HG02973 (cell line): ENCODE measurements around the gene ADAMTS15.
"Not testable (repeated sequence)": the region's sequence is repeated elsewhere in the genome, so short reads cannot be mapped to it uniquely, and the experiment has no call there.

Source experiments
- ATAC-seq: cut with Tn5 transposase; IDR thresholded peaks from one replicate; pipeline ENCODE4 v1.9.1; 2021; ENCODE audit warnings: moderate library complexity; ENCODE audit not compliant: unreplicated experiment

The ADAMTS15 gene

DNA sequence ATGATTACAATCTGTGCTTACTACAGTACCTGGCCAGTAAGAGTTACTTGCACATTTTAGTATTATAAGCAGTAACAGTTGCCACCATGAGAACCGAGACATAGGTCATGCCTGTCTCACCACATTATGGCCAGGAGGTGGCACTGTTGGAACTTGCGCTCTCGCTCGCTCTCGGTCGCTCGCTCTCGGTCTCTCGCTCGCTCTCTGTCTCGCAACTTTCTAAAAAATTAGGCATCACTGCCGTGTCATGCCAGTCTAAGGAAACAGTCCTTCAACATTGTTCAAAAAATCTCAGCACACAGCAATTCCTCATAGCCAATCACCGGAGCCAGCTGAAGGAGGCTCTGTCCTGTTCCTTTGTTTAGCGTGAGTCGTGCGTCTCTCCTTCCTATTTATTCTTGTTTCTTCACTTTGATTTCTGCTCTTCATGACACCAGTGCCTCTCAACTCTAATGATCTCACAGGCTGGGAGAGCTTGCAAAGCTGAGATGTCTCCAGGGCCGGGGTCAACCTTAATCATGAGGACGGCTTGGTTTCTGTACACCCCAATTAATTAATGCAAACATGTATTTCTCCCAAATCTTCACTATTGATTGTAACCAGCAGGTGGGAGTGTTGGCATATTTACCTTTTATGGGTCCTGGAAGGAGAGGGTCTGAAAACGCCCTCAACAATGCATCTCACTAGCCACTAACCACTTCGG lies 13.8 kb upstream of the ADAMTS15 start:
- ATAC-seq, result peak; percentile 77

DNA sequence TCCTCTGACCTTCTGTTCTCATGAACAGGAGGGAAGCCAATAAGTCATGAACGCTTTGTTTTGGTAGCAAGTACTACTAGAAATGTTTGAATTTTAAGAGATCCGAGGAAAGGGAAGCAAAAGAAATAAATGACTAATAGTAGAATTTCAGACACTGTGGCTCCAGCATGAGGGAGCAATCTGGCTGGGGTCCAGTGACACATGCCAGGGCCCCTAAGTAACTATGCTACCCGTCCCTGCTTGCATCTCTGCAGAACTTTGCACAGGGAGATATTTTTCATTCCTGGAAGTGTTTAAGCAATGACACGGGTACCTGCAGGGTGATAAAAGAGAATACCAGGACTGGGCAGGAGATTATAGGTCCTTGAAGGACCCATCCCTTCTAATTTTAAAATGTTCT lies 12.8 kb upstream of the ADAMTS15 start:
- no peak for ATAC-seq

DNA sequence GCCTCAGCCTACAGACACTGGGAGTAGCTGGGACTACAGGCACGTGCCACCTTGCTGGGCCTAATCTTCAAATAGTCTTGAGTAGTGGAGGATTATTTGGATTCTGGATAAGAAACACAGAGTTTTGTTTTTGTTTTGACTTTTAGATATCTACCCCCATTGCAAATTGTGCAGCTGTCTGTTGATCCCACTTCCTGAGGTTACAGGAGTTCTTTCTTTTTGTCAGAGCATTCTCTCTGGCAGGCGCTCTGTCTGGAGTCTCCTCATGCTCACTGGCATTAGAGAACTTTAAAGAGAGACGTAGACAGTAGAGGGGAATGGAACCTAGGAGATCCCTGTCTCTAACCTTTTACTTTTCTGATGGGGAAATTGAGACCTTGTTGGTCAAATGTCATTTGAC lies 12.3 kb upstream of the ADAMTS15 start:
- ATAC-seq, result no peak

DNA sequence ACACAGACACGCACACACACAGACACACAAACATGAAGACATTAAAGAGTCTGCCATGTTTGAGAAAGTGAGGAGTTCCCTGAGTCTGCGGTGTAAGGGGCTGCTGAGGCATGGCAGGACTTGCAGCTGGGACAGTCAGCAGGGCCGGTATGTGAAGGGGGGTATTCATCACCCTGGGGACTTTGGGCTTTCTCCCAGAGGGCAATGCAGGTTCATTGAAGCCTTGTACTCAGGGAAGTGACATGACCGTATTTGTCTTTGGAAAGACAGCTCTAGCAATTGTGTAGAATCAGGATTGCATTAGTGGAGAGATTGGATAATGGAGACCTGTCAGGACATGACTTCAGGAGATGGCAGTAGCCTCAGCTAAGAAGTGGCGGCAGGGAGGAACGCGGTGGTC lies 10.6 kb upstream of the ADAMTS15 start:
- ATAC-seq, result no peak

DNA sequence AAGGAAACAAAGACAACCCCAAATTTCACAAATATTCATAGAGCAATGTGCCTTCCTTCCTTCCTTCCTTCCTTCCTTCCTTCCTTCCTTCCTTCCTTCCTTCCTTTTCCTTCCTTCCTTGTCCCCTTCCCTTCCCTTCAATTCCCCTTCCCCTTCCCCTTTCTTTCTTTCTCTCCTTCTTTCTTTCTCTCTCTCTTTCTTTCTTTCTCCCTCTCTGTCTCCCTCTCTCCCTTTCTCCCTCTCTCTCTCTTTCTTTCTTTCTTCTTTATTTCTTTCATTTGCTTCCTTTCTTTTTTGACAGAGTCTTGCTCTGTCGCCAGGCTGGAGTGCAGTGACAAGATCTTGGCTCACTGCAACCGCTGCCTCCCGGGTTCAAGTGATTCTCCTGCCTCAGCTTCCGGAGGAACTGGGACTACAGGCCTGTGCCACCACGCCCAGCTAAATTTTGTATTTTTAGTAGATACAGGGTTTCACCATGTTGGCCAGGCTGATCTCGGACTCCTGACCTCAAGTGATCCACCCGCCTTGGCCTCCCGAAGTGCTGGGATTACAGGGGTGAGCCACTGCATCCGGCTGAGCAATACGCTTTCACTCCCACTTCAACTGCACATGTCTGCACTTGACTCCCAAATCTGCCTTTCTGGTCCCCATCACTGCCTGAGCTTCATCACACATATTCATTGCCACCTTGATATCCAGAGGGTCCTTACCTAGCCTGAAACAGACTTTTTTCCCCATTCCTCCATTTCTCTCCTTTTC lies 9.9 kb upstream of the ADAMTS15 start:
- ATAC-seq, result not testable (repeated sequence)

DNA sequence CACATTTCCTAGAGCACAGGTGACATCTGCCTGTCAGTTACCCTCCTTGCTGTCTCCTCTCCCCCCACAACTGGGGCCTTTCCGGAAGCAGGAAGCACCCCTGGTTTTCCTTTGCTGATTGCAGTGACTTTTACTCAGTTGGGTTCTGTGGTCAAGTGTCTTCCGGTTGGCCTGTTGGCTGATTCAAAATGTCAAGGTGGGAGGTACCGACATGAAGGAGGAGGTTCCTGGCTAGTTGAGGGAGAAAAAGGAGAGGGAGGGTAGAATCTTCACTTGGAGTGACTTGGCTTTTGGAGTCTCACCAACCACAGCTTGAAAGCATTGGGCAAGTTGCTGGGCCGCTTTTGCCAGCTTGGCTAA lies 9.3 kb upstream of the ADAMTS15 start:
- ATAC-seq, result no peak

DNA sequence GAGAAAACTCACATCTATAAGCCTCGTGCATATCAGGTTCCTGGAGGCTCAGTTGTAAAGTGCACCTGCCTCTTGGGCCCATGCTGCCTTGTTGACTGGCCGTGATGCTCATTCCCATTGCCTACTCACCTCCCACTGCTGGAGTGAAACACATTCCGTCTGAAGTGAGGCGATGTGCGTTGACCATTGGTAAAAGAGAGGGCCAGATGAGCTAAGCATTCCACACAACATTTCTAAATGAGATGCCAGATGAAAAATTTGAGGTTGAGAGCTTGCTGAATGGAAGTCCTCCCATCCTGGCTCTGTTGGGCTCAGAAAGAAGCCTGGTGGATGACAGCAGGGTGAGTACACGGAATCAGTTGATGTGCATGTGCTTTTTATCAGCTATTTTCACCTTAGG lies 8.6 kb upstream of the ADAMTS15 start:
- ATAC-seq, result no peak

DNA sequence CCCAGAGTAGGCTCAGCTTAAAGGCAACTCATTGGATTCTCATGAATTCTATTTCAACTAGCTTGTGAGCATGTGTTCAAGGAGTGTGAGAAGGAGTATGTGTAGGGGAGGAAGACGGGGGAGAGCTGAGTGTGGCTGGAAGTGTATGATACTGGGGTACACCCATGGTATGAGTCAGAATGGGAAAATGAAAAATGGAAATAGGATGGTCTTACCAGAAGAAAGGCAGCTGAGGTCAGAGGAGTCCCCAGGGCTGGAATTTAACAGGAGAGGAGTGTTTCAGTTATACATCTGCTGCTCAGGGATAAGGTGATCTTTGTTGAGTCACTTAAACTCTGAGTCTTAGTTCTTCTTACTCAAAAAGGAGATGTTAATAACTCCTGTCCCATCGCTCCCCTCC lies 6.7 kb upstream of the ADAMTS15 start:
- ATAC-seq, result no peak

DNA sequence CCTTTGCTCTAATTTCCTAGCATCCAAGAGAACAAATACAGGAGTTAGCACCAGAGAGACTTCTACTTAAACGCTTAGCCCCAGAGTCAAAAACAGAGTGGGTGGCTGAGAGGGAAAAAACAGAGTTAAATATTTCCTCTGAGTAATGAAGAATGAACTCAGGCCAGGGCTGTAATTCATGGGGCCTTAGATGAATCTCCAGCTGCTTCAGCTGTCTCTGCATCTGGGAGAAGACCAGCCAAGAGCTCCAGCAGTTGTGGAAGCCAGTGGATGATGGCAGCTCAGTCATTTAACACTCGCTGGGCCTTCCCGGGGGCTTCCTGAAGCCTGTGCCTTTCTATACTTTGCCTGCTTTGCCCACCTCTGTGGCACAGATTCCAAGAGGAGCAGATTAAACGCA lies 5.7 kb upstream of the ADAMTS15 start:
- no peak for ATAC-seq

DNA sequence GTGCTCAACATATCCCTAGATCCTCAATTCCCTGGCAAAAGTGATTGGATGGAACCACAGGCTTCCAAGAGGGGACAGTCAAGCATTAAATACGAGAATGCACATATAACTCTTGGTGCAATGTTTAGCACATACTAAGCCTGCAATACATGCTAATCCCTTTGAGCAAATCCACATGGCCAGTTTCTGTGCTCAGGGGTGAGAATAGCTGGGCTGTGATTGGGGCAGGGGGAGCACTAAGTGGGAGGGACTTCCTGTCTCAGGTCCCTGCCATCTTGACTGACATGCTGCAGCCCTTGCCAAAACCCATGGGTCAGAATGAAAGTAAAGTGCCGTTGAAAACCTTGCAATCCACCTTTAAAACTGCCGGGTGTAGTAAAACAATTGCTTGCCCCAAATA lies 2.7 kb upstream of the ADAMTS15 start:
- ATAC-seq, result no peak

DNA sequence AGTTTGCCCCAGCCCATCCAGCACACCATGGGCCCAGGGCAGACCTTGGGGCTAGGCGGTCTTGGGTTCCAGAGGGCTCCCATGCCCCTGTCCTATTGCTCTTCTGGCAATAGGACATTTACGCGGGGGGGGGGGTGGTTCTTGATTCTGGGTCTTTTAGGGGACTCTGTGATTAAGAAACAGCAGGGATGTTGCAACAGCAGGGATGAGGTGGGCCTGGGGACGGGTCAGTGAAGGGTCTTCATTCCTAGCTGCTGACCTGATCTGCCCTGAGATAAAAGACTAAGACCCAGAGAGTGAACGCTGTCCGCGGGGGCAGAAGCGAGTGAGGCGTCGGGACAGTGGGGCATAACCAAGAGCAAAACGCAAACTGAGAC lies 418 bp upstream of the ADAMTS15 start:
- no peak for ATAC-seq

DNA sequence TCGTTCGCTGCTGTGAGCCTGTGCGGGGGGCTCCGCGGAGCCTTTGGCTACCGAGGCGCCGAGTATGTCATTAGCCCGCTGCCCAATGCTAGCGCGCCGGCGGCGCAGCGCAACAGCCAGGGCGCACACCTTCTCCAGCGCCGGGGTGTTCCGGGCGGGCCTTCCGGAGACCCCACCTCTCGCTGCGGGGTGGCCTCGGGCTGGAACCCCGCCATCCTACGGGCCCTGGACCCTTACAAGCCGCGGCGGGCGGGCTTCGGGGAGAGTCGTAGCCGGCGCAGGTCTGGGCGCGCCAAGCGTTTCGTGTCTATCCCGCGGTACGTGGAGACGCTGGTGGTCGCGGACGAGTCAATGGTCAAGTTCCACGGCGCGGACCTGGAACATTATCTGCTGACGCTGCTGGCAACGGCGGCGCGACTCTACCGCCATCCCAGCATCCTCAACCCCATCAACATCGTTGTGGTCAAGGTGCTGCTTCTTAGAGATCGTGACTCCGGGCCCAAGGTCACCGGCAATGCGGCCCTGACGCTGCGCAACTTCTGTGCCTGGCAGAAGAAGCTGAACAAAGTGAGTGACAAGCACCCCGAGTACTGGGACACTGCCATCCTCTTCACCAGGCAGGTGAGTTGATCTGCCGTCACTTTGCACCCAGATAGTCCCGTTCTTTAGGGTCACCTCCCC lies 1.0 kb downstream of the ADAMTS15 start:
- ATAC-seq, result no peak

DNA sequence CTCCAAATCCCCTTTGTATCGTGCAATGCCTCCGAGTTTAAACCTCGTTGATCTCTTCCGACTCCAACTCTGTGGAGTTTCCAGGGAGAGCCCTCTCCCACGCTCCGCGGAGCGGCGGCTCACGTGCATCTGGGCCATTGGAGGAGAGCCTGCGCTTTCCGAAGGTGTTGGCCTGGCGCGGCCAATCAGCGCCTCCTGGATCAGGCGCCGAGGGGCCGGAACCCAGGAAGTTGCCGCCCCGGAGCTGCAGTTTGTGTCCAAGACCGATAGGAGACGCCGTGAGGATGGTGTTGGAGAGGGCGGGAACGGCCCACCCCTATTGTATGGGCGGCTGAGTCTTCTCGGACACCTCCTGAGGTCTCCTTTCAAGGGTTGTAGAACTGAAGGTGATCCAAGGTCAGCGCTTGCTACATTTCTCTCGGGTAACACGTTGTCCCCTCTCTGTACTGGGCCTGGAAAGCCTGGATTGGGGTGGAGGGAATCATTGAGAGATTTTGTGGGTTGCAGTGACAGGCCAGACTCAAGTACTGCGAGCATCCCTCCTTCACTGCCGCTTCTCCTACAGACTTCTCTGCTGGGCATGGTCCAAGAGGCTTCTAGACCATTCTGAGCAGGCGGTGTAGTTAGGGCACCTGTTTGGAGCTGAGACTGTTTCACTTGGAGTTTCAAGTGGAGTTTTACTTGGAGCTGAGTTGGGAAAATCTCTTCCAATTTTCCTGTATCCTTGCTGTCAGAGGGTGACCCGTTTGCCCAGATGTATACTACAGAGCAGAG lies 1.7 kb downstream of the ADAMTS15 start:
- no peak for ATAC-seq

DNA sequence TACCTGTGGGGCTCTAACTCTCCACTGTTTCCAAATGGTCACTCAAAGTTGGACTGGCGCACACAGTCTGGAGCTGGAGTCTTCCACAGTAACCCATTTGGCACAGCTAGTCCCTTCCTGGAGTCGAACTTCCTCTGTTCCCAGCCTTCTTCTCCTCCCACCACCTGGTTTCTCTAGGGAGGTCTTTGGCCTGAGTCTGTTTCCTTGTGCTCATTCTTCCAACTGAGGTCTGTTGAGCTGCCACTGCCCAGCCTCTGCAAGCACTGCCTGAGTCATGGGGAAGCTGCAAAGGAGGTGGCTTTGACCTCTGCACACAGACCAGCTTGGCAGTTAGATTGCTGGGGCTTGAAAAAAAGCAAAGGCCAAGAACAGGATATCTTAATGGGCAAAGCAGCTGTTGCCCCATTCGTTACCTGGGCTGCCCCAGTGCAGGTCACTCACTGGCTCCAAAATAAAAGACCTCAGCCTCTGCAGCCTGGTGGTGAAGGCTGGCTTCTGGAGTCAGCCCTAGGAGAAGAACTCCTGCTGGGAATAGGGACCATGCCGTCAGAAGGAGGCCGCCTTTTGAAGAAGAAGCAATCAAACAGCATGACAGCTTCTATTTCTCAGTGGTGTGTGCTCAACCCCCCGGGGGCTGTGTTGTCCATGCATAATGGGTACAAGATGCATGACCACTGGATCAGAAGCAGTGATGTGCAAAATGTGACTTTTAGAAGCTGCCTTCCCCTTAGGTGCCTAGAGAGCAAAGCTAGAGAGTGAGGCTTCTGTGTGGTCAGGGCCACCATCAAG lies 3.0 kb downstream of the ADAMTS15 start:
- no peak for ATAC-seq

DNA sequence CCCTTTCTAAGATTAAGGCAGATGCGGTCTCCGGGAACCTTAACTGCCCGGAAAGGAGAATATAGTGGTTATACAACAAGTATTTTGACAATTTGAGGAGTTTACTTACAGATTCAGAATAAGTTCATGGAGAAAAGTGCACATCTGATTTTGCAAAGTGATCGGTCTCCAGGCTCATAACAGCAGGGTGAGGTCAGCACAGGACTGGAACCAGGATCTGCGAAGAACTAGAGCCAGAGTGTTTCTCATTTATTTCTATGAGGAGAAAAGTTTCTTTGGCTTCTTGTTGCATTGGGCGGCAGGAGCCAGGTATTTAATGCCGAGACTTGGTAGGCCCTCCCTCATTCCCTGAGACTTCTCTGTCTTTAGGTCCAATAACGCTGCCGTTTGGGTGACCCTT lies 3.7 kb downstream of the ADAMTS15 start:
- ATAC-seq, result no peak

DNA sequence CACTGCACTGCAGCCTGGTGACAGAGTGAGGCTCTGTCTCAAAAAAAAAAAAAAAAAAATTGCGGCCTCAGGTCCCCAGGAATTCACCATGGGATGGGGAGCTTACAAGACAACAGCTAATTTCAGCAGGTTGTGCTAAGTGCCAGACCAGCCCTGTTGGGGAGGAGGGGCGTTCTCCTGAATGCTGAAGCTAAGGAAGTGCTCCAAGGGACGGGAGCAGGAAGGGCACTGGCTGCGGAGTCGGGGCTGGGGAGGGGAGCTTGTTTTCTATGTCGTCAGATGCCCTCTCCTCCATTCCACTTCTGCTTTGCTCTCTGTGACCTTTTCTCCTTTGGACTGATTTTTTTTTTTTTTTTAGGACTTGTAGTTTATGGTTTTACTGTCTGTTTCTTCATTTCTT lies 4.5 kb downstream of the ADAMTS15 start:
- ATAC-seq, result no peak

DNA sequence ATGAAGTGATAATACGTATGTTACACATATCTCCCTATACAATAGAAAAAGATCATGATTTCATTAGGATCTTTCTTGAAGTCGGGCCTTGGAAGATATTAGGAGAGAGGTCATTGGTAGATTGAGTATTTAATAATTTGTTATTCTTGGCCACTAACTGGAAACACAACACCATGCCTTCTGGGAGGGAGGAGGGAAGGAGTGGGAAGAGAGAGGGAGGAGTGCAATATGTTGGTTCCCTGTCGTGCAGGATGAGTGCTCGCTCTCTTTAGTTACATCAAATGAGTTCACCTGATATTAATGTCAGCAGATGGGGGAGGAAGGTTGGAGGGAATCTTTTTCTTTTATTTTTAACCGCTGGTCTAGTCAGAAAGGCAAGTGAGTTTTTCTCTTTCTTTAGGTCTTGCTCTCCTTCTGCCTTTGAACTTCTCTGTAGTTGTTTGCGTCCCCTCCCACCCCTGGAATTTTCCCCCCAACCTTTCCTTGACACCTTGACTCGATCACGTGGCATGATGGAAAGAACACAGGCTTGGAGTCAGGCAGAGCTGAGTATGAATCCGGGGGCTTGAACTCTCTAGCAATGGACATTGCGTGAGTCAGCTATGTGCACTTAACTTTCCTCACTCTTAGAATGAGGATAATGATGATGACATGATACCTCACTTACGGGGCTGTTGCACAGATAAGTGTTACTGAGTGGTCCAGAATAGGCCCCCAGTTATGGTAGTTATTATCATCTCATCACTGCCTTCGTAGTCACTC lies 6.2 kb downstream of the ADAMTS15 start:
- no peak for ATAC-seq

DNA sequence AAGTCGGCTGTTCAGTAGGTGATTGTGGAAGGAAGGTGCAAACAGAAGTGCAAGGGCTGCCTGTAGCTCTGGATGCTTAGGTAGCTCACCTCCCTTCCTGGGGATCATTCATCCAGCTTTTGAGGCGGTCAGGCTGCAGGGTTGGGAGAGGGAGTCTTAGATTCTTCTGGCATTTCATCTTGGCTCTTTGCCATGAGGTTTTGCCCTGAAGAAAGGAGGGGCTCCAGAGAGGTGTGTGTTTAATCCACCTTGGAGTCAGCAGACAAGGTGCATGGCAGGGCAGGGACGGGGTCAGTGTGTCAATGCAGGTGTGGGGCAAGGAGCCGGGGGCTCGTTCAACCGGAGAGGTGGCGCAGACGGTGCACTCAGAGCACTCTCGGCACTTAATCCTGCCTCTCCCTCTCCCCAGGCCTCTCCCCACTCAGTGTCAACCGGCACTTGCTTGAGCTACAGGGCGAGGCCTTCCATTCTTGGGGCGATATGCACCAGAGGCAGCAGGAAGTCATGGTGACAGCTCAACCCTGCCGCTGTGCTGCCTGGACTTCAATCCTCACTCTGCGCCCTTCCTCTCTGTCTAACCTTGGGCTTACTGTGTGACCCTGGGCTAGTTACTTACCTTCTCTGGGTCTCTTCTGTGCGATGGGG lies 7.2 kb downstream of the ADAMTS15 start:
- no peak for ATAC-seq

DNA sequence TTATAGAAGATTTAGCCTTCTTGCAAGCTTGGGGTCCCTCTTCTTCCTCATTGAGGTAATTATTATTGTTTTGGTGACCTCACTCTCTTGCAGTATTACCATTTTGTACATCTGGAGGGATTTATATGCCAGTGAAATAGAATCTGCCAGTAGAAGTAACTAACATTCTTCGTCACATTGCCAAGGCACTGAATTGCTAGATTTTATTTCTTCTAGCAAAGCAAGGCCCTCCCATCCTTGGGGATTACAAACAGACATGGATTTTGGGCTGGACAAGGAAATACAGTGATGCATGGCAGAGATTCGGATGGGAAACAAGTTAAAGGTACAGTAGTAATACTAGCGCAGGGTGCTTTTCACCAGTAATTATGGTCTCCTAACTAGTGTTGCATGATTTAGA lies 7.8 kb downstream of the ADAMTS15 start:
- no peak for ATAC-seq
